OCI-LY3 (cell line): ENCODE results near the gene STUB1.

Experiments
- H2AFZ ChIP-seq: fragments of 200-600, 300-600 bp; shearing (Covaris generic); 2 replicates; pipeline ENCODE4 v1.6.0; 2014; ENCODE audit warnings: antibody characterized with exemption, low read depth, low read length
- H3K27ac ChIP-seq: fragments of 200-600, 300-600 bp; sonication (generic); 2 replicates; pipeline ENCODE4 v1.5.1; 2014; ENCODE audit warnings: mild to moderate bottlenecking, low read length, moderate library complexity, mixed read lengths
- H3K27me3 ChIP-seq: fragments of 200-600, 300-600 bp; sonication (generic); 2 replicates; pipeline ENCODE4 v1.6.1; 2014; ENCODE audit warnings: low read depth, low read length, mixed read lengths
- H3K36me3 ChIP-seq: fragments of 200-600, 300-600 bp; sonication (generic); replicated peaks from 2 replicates; pipeline ENCODE3; 2014; ENCODE audit warnings: low read depth, low read length, mixed read lengths
- H3K4me1 ChIP-seq: fragments of 300-600, 200-600 bp; sonication (generic); 2 replicates; pipeline ENCODE4 v1.6.1; 2014; ENCODE audit warnings: low read length, mixed read lengths
- H3K4me2 ChIP-seq: fragments of 200-600, 300-600 bp; sonication (generic); 2 replicates; pipeline ENCODE4 v1.6.1; 2014; ENCODE audit warnings: low read length, mixed read lengths
- H3K4me3 ChIP-seq: fragments of 300-600, 200-600 bp; sonication (generic); 2 replicates; pipeline ENCODE4 v1.5.1; 2014; ENCODE audit warnings: antibody characterized with exemption, mild to moderate bottlenecking, low read length, moderate library complexity
- H3K79me2 ChIP-seq: fragments of 300-600, 200-600 bp; shearing (Covaris generic); 2 replicates; pipeline ENCODE4 v1.6.1; 2014; ENCODE audit warnings: mild to moderate bottlenecking, low read length, mixed read lengths
- H3K9ac ChIP-seq: fragments of 300-600, 200-600 bp; shearing (Covaris generic); 2 replicates; pipeline ENCODE4 v1.6.0; 2014; ENCODE audit warnings: mild to moderate bottlenecking, low read length, moderate library complexity
- H3K9me3 ChIP-seq: fragments of 200-600, 300-600 bp; shearing (Covaris generic); 2 replicates; pipeline ENCODE4 v1.6.1; 2014; ENCODE audit warnings: low read length, mixed read lengths; ENCODE audit not compliant: insufficient read depth
- H4K20me1 ChIP-seq: fragments of 200-600, 300-600 bp; sonication (generic); 2 replicates; pipeline ENCODE4 v1.6.1; 2016; ENCODE audit warnings: low read length, mixed read lengths; ENCODE audit not compliant: insufficient read depth
- EZH2phosphoT487 ChIP-seq: fragments of 200-600 bp; shearing (Covaris generic); IDR thresholded peaks from 2 replicates; pipeline ENCODE4 v1.6.1; 2018; ENCODE audit warnings: antibody characterized with exemption, mixed run types, low read depth
- TF ChIP-seq, protein P1 (sequence below): fragments of 200-600, 300-600 bp; sonication (generic); IDR thresholded peaks from 2 replicates; pipeline ENCODE4 v1.5.1; 2014; ENCODE audit warnings: antibody characterized with exemption, low read length, low read depth

Gene STUB1

GRCh38 chr16:675884-676564 lies 4.2 kb upstream of the STUB1 start:
- Histone ChIP-seq H3K36me3 (peaks cover 11% of the 10 kb centered on the region), H3K79me2 (peaks cover 7% of the 10 kb centered on the region), H3K4me1 (peaks cover 2% of the 10 kb centered on the region), H3K4me3 (no peak overlapping the region; the same call in 1 of the 2 replicates), H3K9ac (no peak overlapping the region), H3K27ac (no peak overlapping the region), H2AFZ (no peak overlapping the region), H3K27me3 (no peaks in the 10 kb centered on the region), H3K9me3 (no peaks in the 10 kb centered on the region), H4K20me1 (no peaks in the 10 kb centered on the region), H3K4me2 (no peak overlapping the region)
- no peak for TF ChIP-seq EZH2phosphoT487
- TF ChIP-seq, protein P1, sequence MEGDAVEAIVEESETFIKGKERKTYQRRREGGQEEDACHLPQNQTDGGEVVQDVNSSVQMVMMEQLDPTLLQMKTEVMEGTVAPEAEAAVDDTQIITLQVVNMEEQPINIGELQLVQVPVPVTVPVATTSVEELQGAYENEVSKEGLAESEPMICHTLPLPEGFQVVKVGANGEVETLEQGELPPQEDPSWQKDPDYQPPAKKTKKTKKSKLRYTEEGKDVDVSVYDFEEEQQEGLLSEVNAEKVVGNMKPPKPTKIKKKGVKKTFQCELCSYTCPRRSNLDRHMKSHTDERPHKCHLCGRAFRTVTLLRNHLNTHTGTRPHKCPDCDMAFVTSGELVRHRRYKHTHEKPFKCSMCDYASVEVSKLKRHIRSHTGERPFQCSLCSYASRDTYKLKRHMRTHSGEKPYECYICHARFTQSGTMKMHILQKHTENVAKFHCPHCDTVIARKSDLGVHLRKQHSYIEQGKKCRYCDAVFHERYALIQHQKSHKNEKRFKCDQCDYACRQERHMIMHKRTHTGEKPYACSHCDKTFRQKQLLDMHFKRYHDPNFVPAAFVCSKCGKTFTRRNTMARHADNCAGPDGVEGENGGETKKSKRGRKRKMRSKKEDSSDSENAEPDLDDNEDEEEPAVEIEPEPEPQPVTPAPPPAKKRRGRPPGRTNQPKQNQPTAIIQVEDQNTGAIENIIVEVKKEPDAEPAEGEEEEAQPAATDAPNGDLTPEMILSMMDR, result no peak

DNA sequence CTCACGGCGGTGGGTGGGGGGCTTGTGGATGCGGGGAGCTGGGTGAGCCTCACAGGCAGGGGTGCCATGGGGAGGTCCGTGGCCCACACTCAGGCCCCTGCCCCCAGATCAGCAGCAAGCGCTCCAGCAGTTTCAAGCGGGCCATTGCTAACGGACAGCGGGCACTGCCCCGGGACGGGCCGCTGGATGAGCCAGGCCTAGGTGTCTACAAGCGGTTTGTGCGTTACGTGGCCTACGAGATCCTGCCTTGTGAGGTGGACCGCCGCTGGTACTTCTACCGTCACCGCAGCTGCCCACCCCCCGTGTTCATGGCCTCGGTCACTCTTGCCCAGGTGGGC lies 3.7 kb upstream of the STUB1 start:
- Histone ChIP-seq H3K36me3 (peaks cover 16% of the 10 kb centered on the region), H3K4me3 (no peak overlapping the region), H3K4me1 (peaks cover 7% of the 10 kb centered on the region), H3K9me3 (no peaks in the 10 kb centered on the region), H3K27ac (no peak overlapping the region), H3K27me3 (no peaks in the 10 kb centered on the region), H3K9ac (no peak overlapping the region), H4K20me1 (0 out of 2 replicates have a peak, but pooled peaks cover 4% of the 10 kb centered on the region), H2AFZ (no peak overlapping the region), H3K79me2 (peaks cover 12% of the 10 kb centered on the region), H3K4me2 (no peak overlapping the region)
- TF ChIP-seq, protein P1, result no peak
- TF ChIP-seq EZH2phosphoT487, result no peak

DNA sequence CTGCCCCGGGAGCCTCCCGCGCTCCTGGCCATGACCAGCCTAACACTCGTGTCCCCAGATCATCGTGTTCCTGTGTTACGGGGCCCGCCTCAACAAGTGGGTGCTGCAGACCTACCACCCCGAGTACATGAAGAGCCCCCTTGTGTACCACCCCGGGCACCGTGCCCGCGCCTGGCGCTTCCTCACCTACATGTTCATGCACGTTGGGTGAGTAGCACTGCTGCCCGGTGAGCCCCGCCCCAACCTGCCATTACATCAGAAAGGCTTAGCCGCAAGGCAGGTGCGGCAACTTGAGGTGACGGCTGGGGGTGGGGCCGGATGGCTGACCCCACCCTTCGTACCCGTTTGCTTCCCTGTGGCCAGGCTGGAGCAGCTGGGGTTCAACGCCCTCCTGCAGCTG lies 3.3 kb upstream of the STUB1 start:
- Histone ChIP-seq H3K36me3 (peaks cover 20% of the 10 kb centered on the region), H3K27ac (no peak overlapping the region), H3K4me2 (no peak overlapping the region), H4K20me1 (0 out of 2 replicates have a peak, but pooled peaks cover 4% of the 10 kb centered on the region), H3K4me3 (no peak overlapping the region), H3K79me2 (peaks cover 16% of the 10 kb centered on the region), H3K9ac (no peak overlapping the region), H2AFZ (no peak overlapping the region), H3K27me3 (no peaks in the 10 kb centered on the region), H3K9me3 (no peaks in the 10 kb centered on the region), H3K4me1 (peaks cover 9% of the 10 kb centered on the region)
- TF ChIP-seq EZH2phosphoT487, result no peak

DNA sequence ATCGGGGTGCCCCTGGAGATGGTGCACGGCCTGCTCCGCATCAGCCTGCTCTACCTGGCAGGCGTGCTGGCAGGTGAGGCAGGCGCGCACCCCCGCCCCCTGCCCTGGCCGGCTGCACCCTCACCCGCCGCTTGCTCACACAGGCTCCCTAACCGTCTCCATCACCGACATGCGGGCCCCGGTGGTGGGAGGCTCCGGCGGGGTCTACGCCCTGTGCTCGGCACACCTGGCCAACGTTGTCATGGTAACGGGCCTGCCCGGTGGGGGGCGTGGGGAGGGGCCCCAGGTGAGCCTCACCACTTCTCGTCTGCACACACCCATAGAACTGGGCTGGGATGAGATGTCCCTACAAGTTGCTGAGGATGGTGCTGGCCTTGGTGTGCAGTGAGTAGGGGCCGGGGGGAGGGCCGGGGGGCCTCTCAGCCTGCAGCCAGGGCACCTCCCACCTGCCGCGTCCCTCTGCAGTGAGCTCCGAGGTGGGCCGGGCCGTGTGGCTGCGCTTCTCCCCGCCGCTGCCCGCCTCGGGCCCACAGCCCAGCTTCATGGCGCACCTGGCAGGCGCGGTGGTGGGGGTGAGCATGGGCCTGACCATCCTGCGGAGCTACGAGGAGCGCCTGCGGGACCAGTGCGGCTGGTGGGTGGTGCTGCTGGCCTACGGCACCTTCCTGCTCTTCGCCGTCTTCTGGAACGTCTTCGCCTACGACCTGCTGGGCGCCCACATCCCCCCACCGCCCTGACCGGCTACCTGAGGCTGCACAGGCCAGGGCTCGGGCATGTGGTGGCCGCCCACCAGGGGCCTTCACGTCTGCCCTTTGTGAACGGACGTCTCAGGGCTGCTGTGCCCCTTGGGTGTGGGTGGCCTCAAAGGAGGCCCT lies 2.7 kb upstream of the STUB1 start:
- H2AFZ ChIP-seq, result no peak overlapping the region
- no peak overlapping the region for H3K9ac ChIP-seq
- no peak for TF ChIP-seq EZH2phosphoT487
- TF ChIP-seq, protein P1, result no peak
- 0 out of 2 replicates have a peak, but pooled peaks cover 4% of the 10 kb centered on the region for H4K20me1 ChIP-seq
- no peak overlapping the region for H3K4me2 ChIP-seq
- H3K27me3 ChIP-seq, result no peaks in the 10 kb centered on the region
- H3K9me3 ChIP-seq, result no peaks in the 10 kb centered on the region
- no peak overlapping the region for H3K27ac ChIP-seq
- H3K36me3 ChIP-seq, result peaks cover 20% of the 10 kb centered on the region
- peaks cover 9% of the 10 kb centered on the region for H3K4me1 ChIP-seq
- peaks cover 22% of the 10 kb centered on the region for H3K79me2 ChIP-seq
- no peak overlapping the region for H3K4me3 ChIP-seq
